HepG2 (cell line): ENCODE measurements around the gene NF2. TPM values are rescaled to one million over a fixed set of nuclear protein-coding genes. Genes with fewer than 3 reads are reported as not detected.

Experiments
- ATAC-seq: fragments of 200-7000 bp; cut with Tn5 transposase; 3 replicates; pipeline ENCODE4 v1.9.1; 2020; ENCODE audit warnings: mild to moderate bottlenecking, moderate library complexity
- BruUV-seq: library from RNA; stranded (reverse); fragments of 400-500 nt; replicated peaks from 2 replicates; lab custom pipeline; 2021; lab: Mats Ljungman, UMichigan
- CTCF ChIA-PET: fragments of 300-600 bp; formaldehyde crosslinking; extraction: SDS; loops from one replicate; lab custom pipeline; 2021; ENCODE audit warnings: low total read pairs, inconsistent platforms, low intra/inter-chr PET ratio; lab: Yijun Ruan, JAX
- POLR2A ChIA-PET: fragments of 350-600 bp; sonication (Branson Sonifier 250); formaldehyde crosslinking; loops from one replicate; lab custom pipeline; 2020; ENCODE audit warnings: antibody characterized with exemption, inconsistent platforms; lab: Yijun Ruan, JAX
- DNase-seq: peaks from one replicate; pipeline ENCODE4 v3.0.0-alpha.2; 2015; ENCODE audit warnings: low spot score
- FAIRE-seq: peaks from 3 replicates; lab custom pipeline; 2011; peaks lifted over from hg19 to GRCh38; lab: Jason Lieb, UNC
- H2AFZ ChIP-seq: one replicate; pipeline ENCODE4 v1.6.1; 2011; ENCODE audit warnings: low read length, inconsistent platforms
- H3K27ac ChIP-seq: fragments of 300-600 bp; 3 replicates; pipeline ENCODE4 v1.8.0; 2011; ENCODE audit warnings: mixed run types, mild to moderate bottlenecking, mixed read lengths, low read length, inconsistent platforms; ENCODE audit not compliant: insufficient read depth; ENCODE audit errors: extremely low read length
- H3K27me3 ChIP-seq, 2 experiments: fragments of 200-600 bp in 1 of 2; 2 replicates in 1 of 2; 3 replicates in 1 of 2; pipeline versions ENCODE4 v1.6.0 to v1.8.0; 2011; ENCODE audit warnings: low read length in 2 of 2, mild to moderate bottlenecking in 2 of 2, moderate library complexity in 2 of 2, inconsistent platforms in 1 of 2; ENCODE audit not compliant: insufficient read depth in 2 of 2, control insufficient read depth in 1 of 2
- H3K36me3 ChIP-seq, 2 experiments: fragments of 200-600 bp in 1 of 2; replicated peaks in 1 of 2; 2 replicates in 1 of 2; 3 replicates in 1 of 2; pipeline versions ENCODE4 v1.5.1 to v1.8.0; 2011; ENCODE audit warnings: low read length in 2 of 2, inconsistent platforms in 1 of 2; ENCODE audit not compliant: insufficient read depth in 2 of 2, control insufficient read depth in 1 of 2
- H3K4me1 ChIP-seq: 2 replicates; pipeline ENCODE4 v1.5.1; 2012; ENCODE audit warnings: low read length, inconsistent platforms; ENCODE audit not compliant: insufficient read depth
- H3K4me2 ChIP-seq: 2 replicates; pipeline ENCODE4 v1.6.0; 2011; ENCODE audit warnings: low read depth, low read length, inconsistent platforms
- H3K4me3 ChIP-seq, 3 experiments: fragments of 200-600 bp in 1 of 3; sonication (generic), shearing (Covaris generic) in 1 of 3; replicated peaks in 1 of 3; 2 replicates each; pipeline ENCODE4 v1.5.1; 2011 to 2016; ENCODE audit warnings: low read length in 3 of 3, inconsistent platforms in 2 of 3, low read depth in 2 of 3, mild to moderate bottlenecking in 2 of 3, control low read depth in 1 of 3, mixed read lengths in 1 of 3; ENCODE audit not compliant: insufficient read depth in 1 of 3
- H3K79me2 ChIP-seq: one replicate; pipeline ENCODE4 v1.6.1; 2011; ENCODE audit warnings: low read length, inconsistent platforms; ENCODE audit not compliant: insufficient read depth
- H3K9ac ChIP-seq: 2 replicates; pipeline ENCODE4 v1.6.0; 2011; ENCODE audit warnings: mild to moderate bottlenecking, low read depth, low read length, inconsistent platforms; ENCODE audit not compliant: insufficient read depth
- H3K9me3 ChIP-seq: 2 replicates; pipeline ENCODE4 v1.5.1; 2012; ENCODE audit warnings: mild to moderate bottlenecking, low read length
- H4K20me1 ChIP-seq: 2 replicates; pipeline ENCODE4 v1.6.0; 2011; ENCODE audit warnings: inconsistent platforms, mild to moderate bottlenecking, low read length, moderate library complexity; ENCODE audit not compliant: insufficient read depth
- ARID4A ChIP-seq: sonication (generic); formaldehyde crosslinking; IDR thresholded peaks from 2 replicates; pipeline ENCODE4 v1.5.0; 2020; ENCODE audit warnings: mild to moderate bottlenecking, missing genetic modification reagents, borderline replicate concordance
- CREM ChIP-seq, 2 experiments: sonication (generic) in 1 of 2; formaldehyde crosslinking in 1 of 2; IDR thresholded peaks; 2 replicates each; pipeline versions ENCODE4 v1.4.0 to v1.6.1; 2016 to 2020; ENCODE audit warnings: antibody characterized with exemption in 1 of 2, mild to moderate bottlenecking in 1 of 2, missing genetic modification reagents in 1 of 2
- FOXC1 ChIP-seq: sonication (generic); formaldehyde crosslinking; IDR thresholded peaks from 2 replicates; pipeline ENCODE4 v1.8.0; 2022; ENCODE audit warnings: mild to moderate bottlenecking, missing genetic modification reagents, borderline replicate concordance
- HNF4A ChIP-seq: sonication (generic); formaldehyde crosslinking; IDR thresholded peaks from 2 replicates; pipeline ENCODE4 v1.4.0; 2020; ENCODE audit warnings: missing genetic modification reagents
- NFE2L2 ChIP-seq: fragments of 150-350 bp; IDR thresholded peaks from 2 replicates; pipeline ENCODE4 v1.6.1; 2014; ENCODE audit warnings: low read length
- NR2C2 ChIP-seq: sonication (generic); formaldehyde crosslinking; IDR thresholded peaks from 2 replicates; pipeline ENCODE4 v1.4.0; 2020; ENCODE audit warnings: missing genetic modification reagents, mild to moderate bottlenecking, moderate library complexity, borderline replicate concordance
- POLR2AphosphoS2 ChIP-seq: IDR thresholded peaks from 2 replicates; pipeline ENCODE4 v1.6.1; 2011; ENCODE audit warnings: low read depth, low read length, improper control_type of control experiment
- RXRB ChIP-seq: IDR thresholded peaks from 2 replicates; pipeline ENCODE4 v1.6.1; 2016; ENCODE audit warnings: borderline replicate concordance, missing genetic modification reagents, missing compliant biosample characterization
- SALL1 ChIP-seq: sonication (generic); formaldehyde crosslinking; IDR thresholded peaks from 2 replicates; pipeline ENCODE4 v1.8.0; 2022; ENCODE audit warnings: mild to moderate bottlenecking, missing genetic modification reagents
- SMAD9 ChIP-seq: sonication (generic); formaldehyde crosslinking; IDR thresholded peaks from 2 replicates; pipeline ENCODE4 v1.5.1; 2020; ENCODE audit warnings: mild to moderate bottlenecking, missing genetic modification reagents
- TFDP2 ChIP-seq: sonication (generic); formaldehyde crosslinking; IDR thresholded peaks from 2 replicates; pipeline ENCODE4 v1.4.0; 2020; ENCODE audit warnings: missing genetic modification reagents
- ZFY ChIP-seq: sonication (generic); formaldehyde crosslinking; IDR thresholded peaks from 2 replicates; pipeline ENCODE4 v1.4.0; 2020; ENCODE audit warnings: missing genetic modification reagents
- ZFYVE20 ChIP-seq: sonication (generic); formaldehyde crosslinking; IDR thresholded peaks from 2 replicates; pipeline ENCODE4 v1.8.0; 2023; ENCODE audit warnings: low read depth, mild to moderate bottlenecking, moderate library complexity, missing genetic modification reagents, borderline replicate concordance
- ZNF20 ChIP-seq: sonication (generic); formaldehyde crosslinking; IDR thresholded peaks from 2 replicates; pipeline ENCODE4 v1.4.0; 2020; ENCODE audit warnings: mild to moderate bottlenecking, moderate library complexity, missing genetic modification reagents
- ZNF335 ChIP-seq: sonication (generic); formaldehyde crosslinking; IDR thresholded peaks from 2 replicates; pipeline ENCODE4 v1.4.0; 2020; ENCODE audit warnings: missing genetic modification reagents
- ZNF460 ChIP-seq: sonication (generic); formaldehyde crosslinking; IDR thresholded peaks from 2 replicates; pipeline ENCODE4 v1.5.1; 2020; ENCODE audit warnings: missing genetic modification reagents, mild to moderate bottlenecking, borderline replicate concordance
- ZNF75D ChIP-seq: sonication (generic); formaldehyde crosslinking; IDR thresholded peaks from 2 replicates; pipeline ENCODE4 v1.8.1; 2023; ENCODE audit warnings: missing genetic modification reagents, mild to moderate bottlenecking, borderline replicate concordance
- ZNF883 ChIP-seq: sonication (generic); formaldehyde crosslinking; IDR thresholded peaks from 2 replicates; pipeline ENCODE4 v1.5.1; 2020; ENCODE audit warnings: mild to moderate bottlenecking, missing genetic modification reagents; ENCODE audit errors: not compliant biosample characterization
- WGBS: methylation state at CpG from one replicate; pipeline ENCODE4 v1.1.6; 2017; ENCODE audit warnings: low lambda C conversion rate; 5-methylcytosine and 5-hydroxymethylcytosine counted together
- in situ Hi-C: cut with HindIII; loops from 2 replicates; pipeline ENCODE4 v1.10.0; 2017; ENCODE audit warnings: low pct_unique_long_range_greater_than_20kb; ENCODE audit not compliant: extremely low pct_ligation_motif_present
- intact Hi-C: fragments of 100-400 bp; cut with micrococcal nuclease; formaldehyde crosslinking; loops from one replicate; pipeline ENCODE4 v1.10.0; 2022; ENCODE audit not compliant: unreplicated experiment
- polyA plus RNA-seq, 8 experiments: library from polyadenylated mRNA; depleted of rRNA in 3 of 8; stranded (reverse) in 7 of 8; unstranded in 1 of 8; fragments of >200 nt; fragmentation: Illumina TruSeq in 4 of 8; extraction: Trizol in 4 of 8; gene quantifications; 2 replicates each; pipeline versions ENCODE4 v1.2.1 to v1.2.3, GENCODE V29; 2011 to 2016; ENCODE audit warnings: low read depth in 4 of 8, missing spikeins in 1 of 8, mixed read lengths in 1 of 8; ENCODE audit not compliant: insufficient read depth in 1 of 8
- total RNA-seq, 5 experiments: library from RNA; depleted of rRNA; stranded (reverse); fragments of >200 nt; fragmentation: Illumina TruSeq; extraction: Trizol; gene quantifications; 2 replicates each; pipeline ENCODE4 v1.2.3, GENCODE V29; 2016; ENCODE audit warnings: low read depth in 1 of 5

The NF2 gene
- total and polyA plus RNA-seq, 2 of the 13 experiments (the other 11 are each of a cell fraction or from before 2014, with no cell fraction given), result 9.3 to 33.3 TPM

DNA sequence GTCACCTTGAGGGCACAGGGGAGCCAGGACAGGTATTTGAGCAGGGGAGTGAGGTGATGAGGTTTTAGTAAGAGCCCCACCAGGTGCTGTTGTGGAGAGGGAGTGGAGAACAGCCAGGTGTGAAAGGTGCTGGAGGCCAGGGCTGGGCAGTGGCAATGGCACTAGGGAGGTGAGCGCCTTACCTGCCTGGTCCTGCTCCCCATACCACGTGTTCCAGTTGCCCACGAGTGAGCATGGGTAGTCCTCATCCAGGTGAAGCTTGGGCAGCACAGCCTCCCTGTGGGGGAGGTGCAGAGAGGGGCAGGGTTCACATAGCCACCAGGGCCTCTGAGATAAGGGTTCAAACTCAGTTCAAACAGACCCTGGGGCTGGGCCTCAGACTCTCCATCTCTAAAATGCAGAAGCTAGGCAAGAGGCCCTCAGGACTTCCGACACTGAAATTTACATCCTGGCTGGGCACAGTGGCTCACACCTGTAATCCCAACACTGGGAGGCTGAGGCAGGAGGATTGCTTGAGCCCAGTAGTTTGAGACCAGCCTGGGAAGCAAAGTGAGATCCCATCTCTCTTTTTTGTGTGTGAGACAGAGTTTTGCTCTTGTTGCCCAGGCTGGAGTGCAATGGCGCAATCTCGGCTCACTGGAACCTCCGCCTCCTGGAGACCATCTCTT lies 34.3 kb upstream of the NF2 start:
- Histone ChIP-seq H3K27ac (peak overlapping the region; percentile 62), H3K4me2 (peak overlapping the region; percentile 48), H3K9me3 (no peaks in the 10 kb centered on the region), H2AFZ (no peak overlapping the region), H3K9ac (no peak overlapping the region; the same call in 1 of the 2 replicates), H3K36me3 (peaks cover 6 to 11% of the 10 kb centered on the region in 2 experiments), H3K79me2 (no peaks in the 10 kb centered on the region), H3K4me3 (no peak overlapping the region), H4K20me1 (peaks cover 4% of the 10 kb centered on the region; the same call in 1 of the 2 replicates), H3K27me3 (no peaks in the 10 kb centered on the region), H3K4me1 (peaks cover 57% of the 10 kb centered on the region)
- ChIA-PET CTCF (no interaction called here), POLR2A (interaction anchor here (2.5 to 8.3 kb wide), 3 partner anchors 11 to 28 kb away, joined by 19 to 90 read pairs (median 70); partner anchors contain the start of genes NIPSNAP1 and THOC5)
- BruUV-seq, result no TSS peak
- peak; percentile 92 for FAIRE-seq
- ATAC-seq, result peak; percentile 69
- 56% methylated on average over 5 of the region's 7 CpGs for WGBS
- in situ Hi-C loops, result no loop called here
- peak; percentile 65 for DNase-seq
- intact Hi-C loops, result loop anchor here (2.0 kb wide), 1 partner anchor 16 kb away; the partner anchor contains the start of gene THOC5
- TF ChIP-seq NR2C2 (CRISPR knock-in tag) (0 out of 2 replicates have a peak, but pooled peaks have one; percentile 49), ZFY (peak; percentile 58), ZNF460 (CRISPR knock-in tag) (no peak), ZNF75D (CRISPR knock-in tag) (no peak), POLR2AphosphoS2 (no peak), RXRB (peak; percentile 81), TFDP2 (peak; percentile 41; the same call in 1 of the 2 replicates), ZNF335 (0 out of 2 replicates have a peak, but pooled peaks have one; percentile 37), ZNF883 (CRISPR knock-in tag) (peak; percentile 44), ZNF20 (CRISPR knock-in tag) (no peak), ARID4A (CRISPR knock-in tag) (peak; percentile 72; the same call in 1 of the 2 replicates), SALL1 (CRISPR knock-in tag) (0 out of 2 replicates have a peak, but pooled peaks have one; percentile 66), NFE2L2 (no peak), SMAD9 (CRISPR knock-in tag) (0 out of 2 replicates have a peak, but pooled peaks have one; percentile 31), HNF4A (CRISPR knock-in tag) (peak; percentile 91), CREM (IDR thresholded peaks at IDR 0.05) (peak; percentile 25; the same call in 1 of the 2 replicates), CREM (CRISPR knock-in tag; IDR thresholded peaks at IDR 0.05) (no peak), ZFYVE20 (CRISPR knock-in tag) (no peak), FOXC1 (CRISPR knock-in tag) (0 out of 2 replicates have a peak, but pooled peaks have one; percentile 60)
